H1 (cell line): ENCODE measurements around the gene FBXO17.

Experiments
- EGR1 ChIP-seq: IDR thresholded peaks from 2 replicates; pipeline ENCODE4 v1.6.1; 2011; ENCODE audit warnings: low read depth, low read length, borderline replicate concordance
- EP300 ChIP-seq, 2 experiments: IDR thresholded peaks; 1 replicate in 1 of 2; 2 replicates in 1 of 2; pipeline ENCODE4 v1.6.1; 2011 to 2012; ENCODE audit warnings: low read depth in 2 of 2, low read length in 2 of 2, mild to moderate bottlenecking in 2 of 2, borderline replicate concordance in 1 of 2, inconsistent platforms in 1 of 2, moderate library complexity in 1 of 2
- POLR2A ChIP-seq, 2 experiments: IDR thresholded peaks; 1 replicate in 1 of 2; 2 replicates in 1 of 2; pipeline ENCODE4 v1.6.1; 2011; ENCODE audit warnings: low read depth in 2 of 2, low read length in 2 of 2, mild to moderate bottlenecking in 2 of 2; ENCODE audit errors: control extremely low read depth in 1 of 2
- POU5F1 ChIP-seq: IDR thresholded peaks from 2 replicates; pipeline ENCODE4 v1.6.1; 2011; ENCODE audit warnings: low read depth, mild to moderate bottlenecking, low read length, moderate library complexity
- SIN3A ChIP-seq, 2 experiments: IDR thresholded peaks in 1 of 2; conservative IDR thresholded peaks in 1 of 2; 2 replicates each; pipeline ENCODE4 v1.6.1; 2011 to 2012; ENCODE audit warnings: low read length in 2 of 2, improper control_type of control experiment in 1 of 2, low read depth in 1 of 2, mild to moderate bottlenecking in 1 of 2
- TCF12 ChIP-seq: IDR thresholded peaks from 2 replicates; pipeline ENCODE4 v1.6.1; 2011; ENCODE audit warnings: low read depth, mild to moderate bottlenecking, low read length
- USF2 ChIP-seq: IDR thresholded peaks from 2 replicates; pipeline ENCODE4 v1.6.1; 2011; ENCODE audit warnings: low read length, improper control_type of control experiment
- TF ChIP-seq, protein P1 (sequence below), 3 experiments: IDR thresholded peaks; 1 replicate in 2 of 3; 2 replicates in 1 of 3; pipeline versions ENCODE4 v1.5.1 to v1.6.1; 2011; ENCODE audit warnings: low read length in 3 of 3, mild to moderate bottlenecking in 3 of 3, inconsistent platforms in 2 of 3, low read depth in 1 of 3, moderate library complexity in 1 of 3; ENCODE audit not compliant: insufficient read depth in 1 of 3; ENCODE audit errors: control extremely low read depth in 1 of 3

- no peak for TF ChIP-seq POLR2A (IDR thresholded peaks at IDR 0.05; ENCODE audit: control extremely low read depth in 1 of 2, low read depth in 2 of 2, low read length in 2 of 2)
- TF ChIP-seq, protein P1, sequence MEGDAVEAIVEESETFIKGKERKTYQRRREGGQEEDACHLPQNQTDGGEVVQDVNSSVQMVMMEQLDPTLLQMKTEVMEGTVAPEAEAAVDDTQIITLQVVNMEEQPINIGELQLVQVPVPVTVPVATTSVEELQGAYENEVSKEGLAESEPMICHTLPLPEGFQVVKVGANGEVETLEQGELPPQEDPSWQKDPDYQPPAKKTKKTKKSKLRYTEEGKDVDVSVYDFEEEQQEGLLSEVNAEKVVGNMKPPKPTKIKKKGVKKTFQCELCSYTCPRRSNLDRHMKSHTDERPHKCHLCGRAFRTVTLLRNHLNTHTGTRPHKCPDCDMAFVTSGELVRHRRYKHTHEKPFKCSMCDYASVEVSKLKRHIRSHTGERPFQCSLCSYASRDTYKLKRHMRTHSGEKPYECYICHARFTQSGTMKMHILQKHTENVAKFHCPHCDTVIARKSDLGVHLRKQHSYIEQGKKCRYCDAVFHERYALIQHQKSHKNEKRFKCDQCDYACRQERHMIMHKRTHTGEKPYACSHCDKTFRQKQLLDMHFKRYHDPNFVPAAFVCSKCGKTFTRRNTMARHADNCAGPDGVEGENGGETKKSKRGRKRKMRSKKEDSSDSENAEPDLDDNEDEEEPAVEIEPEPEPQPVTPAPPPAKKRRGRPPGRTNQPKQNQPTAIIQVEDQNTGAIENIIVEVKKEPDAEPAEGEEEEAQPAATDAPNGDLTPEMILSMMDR (IDR thresholded peaks at IDR 0.05; ENCODE audit: control extremely low read depth in 1 of 3, insufficient read depth in 1 of 3, low read depth in 1 of 3, low read length in 3 of 3), result no peak
- no peak for TF ChIP-seq SIN3A (conservative IDR thresholded peaks at IDR 0.05 in 1 of 2, IDR thresholded peaks at IDR 0.05 in 1 of 2; ENCODE audit: low read depth in 1 of 2, low read length in 2 of 2)
- TF ChIP-seq EGR1, result no peak
- no peak for TF ChIP-seq USF2
- no peak for TF ChIP-seq POU5F1
- no peak for TF ChIP-seq EP300 (IDR thresholded peaks at IDR 0.05; ENCODE audit: borderline replicate concordance in 1 of 2, low read depth in 2 of 2, low read length in 2 of 2)
- no peak for TF ChIP-seq TCF12
Observed at GRCh38 chr19:39009001-39009400, 33.5 kb upstream of the FBXO17 start.
